Erythroblast (primary cell): ENCODE data around the gene OR9K2.
"Not testable (repeated sequence)": the region's sequence is repeated elsewhere in the genome, so short reads cannot be mapped to it uniquely, and the experiment has no call there.

Experiments used
- DNase-seq, 2 experiments: peaks; one replicate each; lab custom pipeline; 2025; lab: John Stamatoyannopoulos, UW
- GATA1 ChIP-seq: IDR thresholded peaks from 2 replicates; pipeline ENCODE4 v1.6.1; 2011; ENCODE audit warnings: low read depth, mild to moderate bottlenecking, control low read depth, low read length, moderate library complexity
- POLR2A ChIP-seq: IDR thresholded peaks from 2 replicates; pipeline ENCODE4 v1.6.1; 2011; ENCODE audit warnings: mild to moderate bottlenecking, low read length

Gene OR9K2, protein sequence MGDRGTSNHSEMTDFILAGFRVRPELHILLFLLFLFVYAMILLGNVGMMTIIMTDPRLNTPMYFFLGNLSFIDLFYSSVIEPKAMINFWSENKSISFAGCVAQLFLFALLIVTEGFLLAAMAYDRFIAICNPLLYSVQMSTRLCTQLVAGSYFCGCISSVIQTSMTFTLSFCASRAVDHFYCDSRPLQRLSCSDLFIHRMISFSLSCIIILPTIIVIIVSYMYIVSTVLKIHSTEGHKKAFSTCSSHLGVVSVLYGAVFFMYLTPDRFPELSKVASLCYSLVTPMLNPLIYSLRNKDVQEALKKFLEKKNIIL

DNA sequence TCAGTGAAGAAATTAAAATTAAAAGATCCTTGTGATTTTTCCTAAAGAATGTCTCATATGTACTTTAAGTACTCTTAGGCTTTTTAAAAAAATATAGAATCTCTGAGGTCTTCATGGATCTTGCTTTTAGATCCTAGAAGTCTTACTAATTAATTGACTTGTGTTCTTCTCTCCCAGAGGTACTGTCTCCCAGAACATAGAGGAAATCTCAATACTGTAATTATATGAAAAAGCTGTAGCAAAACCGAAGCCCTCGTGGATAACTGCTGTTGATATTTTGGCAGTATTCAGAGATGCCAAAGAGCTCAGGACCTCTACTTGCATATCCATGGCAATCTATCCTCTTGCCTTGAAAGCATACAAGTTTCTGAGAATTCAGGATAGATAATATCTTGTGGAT, at the start of gene OR9K2:
OR9K2 (plus strand) TSS at position 301 of the 400 bp plus-strand sequence. CDS start 3,429 bp downstream, outside the sequence.
- TF ChIP-seq GATA1 (no peak), POLR2A (no peak)
- no peak for DNase-seq

DNA sequence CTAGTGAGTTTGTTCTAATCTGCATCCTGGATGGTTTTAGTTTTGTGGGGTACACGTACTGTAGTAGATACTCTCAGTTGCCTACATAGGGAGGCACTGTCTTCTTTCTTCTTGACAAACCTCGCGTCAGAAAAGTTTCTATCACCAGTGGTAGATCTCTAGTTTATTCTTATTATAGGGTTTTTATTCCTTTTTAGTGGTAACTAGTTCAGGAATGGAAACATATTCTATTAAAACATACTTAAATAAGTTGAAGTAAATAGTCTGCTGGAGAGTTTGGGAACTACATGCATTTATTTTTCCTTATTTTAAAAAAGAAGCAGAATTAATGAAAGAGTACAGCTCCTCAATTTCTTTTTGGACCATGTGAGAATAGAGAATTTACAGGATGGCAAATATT, 33.6 kb upstream of the OR9K2 start:
- TF ChIP-seq GATA1 (no peak), POLR2A (no peak)

DNA sequence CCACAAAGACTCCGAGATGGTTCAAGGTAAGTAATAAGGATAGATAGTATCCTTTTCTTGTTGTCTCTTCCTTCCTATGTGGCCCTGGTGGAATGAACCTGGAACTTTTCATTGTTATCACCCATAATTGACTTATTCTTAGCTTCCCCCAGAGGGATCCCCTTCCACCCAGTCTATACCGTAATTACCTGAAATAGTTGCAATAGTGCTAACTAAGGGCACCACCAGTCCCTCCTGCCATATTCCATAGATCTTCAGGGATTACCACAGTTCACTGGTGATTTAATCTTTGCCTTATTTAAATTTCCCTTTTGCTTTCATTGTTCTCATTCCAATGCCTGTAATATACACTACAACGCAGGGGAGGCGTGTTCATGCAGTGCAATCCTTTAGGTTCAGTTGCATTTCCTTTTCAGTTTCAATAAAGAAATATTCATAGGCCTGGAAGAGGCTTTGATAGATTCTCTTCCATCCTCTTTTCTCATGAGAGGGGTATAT, 13.8 kb upstream of the OR9K2 start:
- TF ChIP-seq GATA1: no peak
- no peak for TF ChIP-seq POLR2A
- DNase-seq: no peak

More for the DNA sequence above, 33.6 kb upstream of the OR9K2 start:
- no peak for DNase-seq

DNA sequence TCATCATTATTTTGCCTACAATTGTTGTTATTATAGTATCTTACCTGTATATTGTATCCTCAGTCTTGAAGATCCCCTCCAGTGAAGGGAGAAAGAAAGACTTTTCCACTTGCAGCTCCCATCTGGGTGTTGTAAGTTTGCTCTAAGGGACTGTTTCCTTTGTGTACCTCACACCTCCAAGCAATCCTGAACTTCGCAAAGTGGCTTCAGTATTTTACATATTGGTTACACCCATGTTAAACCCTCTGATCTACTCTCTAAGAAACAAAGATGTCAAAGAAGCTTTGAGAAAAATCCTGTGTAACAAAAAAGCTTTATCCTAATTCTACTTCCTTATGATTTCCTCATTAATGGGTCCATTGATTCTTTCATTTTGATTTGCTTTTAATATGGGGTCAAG, 10.1 kb upstream of the OR9K2 start:
- TF ChIP-seq GATA1 (no peak), POLR2A (no peak)
- DNase-seq: no peak

DNA sequence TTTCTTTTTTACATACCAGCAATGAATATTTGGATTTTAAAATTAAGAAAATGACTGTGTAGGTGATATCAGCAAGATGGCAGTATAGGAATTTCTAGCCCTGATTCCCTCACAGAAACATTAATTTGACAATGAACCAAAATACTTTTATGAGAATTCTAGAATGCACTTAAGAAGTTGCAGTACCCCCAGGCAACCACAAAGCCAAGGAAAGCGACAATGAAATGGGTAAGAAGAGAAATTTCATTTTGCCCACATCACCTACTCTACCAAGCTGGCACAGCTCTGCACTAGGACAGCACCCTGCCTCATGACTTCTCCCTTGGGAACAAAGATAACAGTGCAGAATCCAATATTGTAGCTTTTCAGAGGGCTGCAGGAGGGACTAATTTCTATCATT, 6.6 kb downstream of the OR9K2 start:
- TF ChIP-seq GATA1 (no peak), POLR2A (no peak)
- no peak for DNase-seq

DNA sequence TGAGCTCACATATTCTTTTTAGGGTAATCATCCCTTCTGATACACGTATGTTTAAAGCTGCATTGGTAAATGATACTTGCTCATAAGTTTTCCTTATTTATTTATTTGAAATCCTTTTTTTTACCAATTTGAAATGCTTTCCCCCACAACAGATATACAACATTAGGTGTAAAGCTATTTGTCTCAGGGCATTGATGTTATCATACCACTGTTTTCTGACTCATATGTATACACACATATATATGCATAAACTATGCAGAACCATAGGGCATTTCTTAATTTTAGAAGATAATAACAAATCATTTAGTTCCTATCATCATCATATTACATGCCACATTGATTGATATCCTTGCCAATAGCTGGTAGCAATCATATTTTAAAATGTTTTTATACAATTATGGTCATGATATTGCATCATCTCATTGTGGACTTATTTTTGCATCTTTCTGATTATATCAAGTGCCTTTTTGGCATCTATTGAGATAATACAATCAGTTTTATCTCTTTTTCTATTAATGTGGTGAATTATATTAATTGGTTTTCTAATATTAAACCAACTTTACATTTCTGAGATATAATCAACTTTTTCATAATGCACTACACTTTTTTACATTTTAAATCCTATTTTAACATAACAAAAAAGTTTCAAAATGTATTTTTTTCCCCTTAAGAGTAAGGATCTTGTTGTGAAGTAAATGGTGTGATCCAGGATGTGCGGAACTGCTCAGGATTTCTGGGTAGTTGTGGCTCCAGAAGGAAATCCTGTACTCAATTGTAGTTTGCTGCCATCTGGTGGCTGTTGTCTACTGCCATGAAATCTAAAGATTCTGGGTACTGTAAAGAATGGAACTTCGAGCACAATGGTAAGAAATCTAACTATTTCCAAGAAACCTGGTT, 16.7 kb downstream of the OR9K2 start:
- no peak for TF ChIP-seq POLR2A
- TF ChIP-seq GATA1: no peak
- peak; percentile 26 to 67 for DNase-seq

DNA sequence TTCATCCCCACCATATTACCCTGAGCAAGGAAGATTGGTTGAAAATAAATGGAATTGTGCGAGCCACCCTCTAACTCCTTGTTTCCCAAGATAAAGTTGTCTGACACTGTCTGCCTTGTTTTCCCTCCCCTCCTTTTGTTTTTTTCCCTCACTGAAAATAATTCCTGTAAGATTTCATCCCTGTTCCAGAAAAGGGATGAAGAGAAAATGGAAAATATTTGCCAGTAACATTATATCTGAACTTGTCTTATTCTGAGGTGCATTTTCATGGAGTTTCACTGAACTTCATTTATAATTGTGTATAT, 17.3 kb downstream of the OR9K2 start:
- no peak for TF ChIP-seq POLR2A
- TF ChIP-seq GATA1: no peak
- DNase-seq: no peak

DNA sequence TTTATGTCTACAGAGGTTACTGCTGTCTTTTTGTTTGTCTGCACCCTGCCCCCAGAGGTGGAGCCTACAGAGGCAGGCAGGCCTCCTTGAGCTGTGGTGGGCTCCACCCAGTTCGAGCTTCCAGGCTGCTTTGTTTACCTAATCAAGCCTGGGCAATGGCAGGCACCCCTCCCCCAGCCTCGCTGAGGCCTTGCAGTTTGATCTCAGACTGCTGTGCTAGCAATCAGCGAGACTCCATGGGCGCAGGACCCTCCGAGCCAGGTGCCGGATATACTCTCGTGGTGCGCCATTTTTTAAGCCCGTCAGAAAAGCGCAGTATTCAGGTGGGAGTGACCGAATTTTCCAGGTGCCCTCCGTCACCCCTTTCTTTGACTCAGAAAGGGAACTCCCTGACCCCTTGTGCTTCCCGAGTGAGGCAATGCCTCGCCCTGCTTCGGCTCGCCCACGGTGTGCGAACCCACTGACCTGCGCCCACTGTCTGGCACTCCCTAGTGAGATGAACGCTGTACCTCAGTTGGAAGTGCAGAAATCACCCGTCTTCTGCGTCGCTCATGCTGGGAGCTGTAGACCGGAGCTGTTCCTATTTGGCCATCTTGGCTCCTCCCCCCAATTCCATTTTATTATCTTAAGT, 40.9 kb downstream of the OR9K2 start:
- DNase-seq: not testable (repeated sequence)

DNA sequence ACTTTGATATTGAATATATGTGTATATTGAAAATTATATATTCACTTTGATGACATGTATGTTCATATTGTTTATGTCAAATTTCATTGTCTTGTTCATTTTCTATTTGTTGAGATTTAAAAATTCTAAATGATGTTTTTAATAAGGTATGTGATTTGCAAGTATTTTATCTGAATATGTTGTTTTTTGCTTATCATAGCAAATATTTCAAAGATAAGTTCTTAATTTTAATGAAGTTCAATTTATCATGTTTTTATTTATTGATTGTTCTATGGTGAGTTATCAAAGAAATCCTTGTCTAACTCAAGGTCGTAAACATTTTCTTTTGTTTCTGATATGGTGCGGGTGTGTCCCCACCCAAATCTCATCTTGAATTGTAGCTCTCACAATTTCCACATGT, 45.2 kb downstream of the OR9K2 start:
- TF ChIP-seq POLR2A: no peak
- TF ChIP-seq GATA1: no peak
- no peak for DNase-seq

DNA sequence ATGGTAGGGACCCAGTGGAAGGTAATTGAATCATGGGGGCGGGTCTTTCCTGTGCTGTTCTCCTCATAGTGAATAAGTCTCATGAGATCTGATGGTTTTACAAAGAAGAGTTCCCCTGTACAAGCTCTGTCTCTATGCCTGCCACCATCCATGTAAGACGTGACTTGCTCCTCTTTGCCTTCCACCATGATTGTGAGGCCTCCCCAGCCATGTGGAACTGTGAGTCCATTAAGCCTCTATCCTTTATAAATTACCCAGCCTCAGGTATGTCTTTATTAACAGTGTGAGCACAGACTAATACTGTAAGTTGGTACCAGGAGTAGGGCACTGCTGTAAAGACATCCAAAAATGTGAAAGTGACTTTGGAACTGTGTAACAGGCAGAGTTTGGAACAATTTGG, 45.6 kb downstream of the OR9K2 start:
- not testable (repeated sequence) for DNase-seq

DNA sequence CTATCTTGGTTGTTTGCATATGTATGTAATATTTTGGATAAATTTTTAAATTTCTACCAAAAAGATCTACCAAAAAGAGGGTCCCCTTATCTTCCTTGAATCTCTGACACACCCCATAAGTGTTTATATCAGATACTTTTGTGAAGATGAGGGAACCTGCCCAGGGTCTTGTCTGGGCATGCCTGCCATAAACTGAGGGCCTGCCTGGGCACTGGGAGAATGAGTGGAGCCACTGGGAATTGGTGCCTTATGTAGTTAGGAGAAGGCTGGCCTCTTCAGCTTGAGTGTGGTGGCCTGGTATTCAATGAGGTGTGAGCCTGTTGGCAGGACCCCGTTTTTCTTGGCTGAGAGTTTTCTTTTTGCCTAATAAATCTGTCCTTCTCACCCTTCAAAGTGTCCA, 46.5 kb downstream of the OR9K2 start:
- DNase-seq: no peak
- no peak for TF ChIP-seq POLR2A
- TF ChIP-seq GATA1: no peak

DNA sequence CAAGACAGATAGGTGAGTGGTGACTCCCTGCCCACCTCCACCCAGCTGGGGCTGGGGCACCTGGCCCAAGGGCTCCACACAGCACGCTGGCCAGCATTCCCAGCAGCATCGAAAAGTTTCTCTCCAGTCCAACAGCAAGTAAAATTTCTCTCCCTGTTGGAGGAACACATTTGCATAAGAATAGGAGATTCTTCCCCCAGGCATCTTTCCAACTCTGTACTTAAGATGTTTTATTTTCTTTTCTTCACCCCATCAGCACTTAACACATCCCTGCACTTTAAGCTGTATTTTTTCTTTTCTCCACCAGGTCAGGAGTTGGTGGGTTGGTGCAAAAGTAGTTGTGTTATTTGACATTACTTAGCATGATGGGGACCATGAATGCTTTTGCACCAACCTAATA, 47.2 kb downstream of the OR9K2 start:
- no peak for DNase-seq
- TF ChIP-seq POLR2A (no peak), GATA1 (no peak)
